PC-3 (cell line): ENCODE measurements around the gene PNP. TPM values are rescaled to one million over a fixed set of nuclear protein-coding genes. Genes with fewer than 3 reads are reported as not detected.
A peak's percentile ranks its signal among the peaks of the same experiment; 100 is the strongest.
"Not testable (repeated sequence)": the region's sequence is repeated elsewhere in the genome, so short reads cannot be mapped to it uniquely, and the experiment has no call there.

Experiments
- ATAC-seq: fragments of 200-7000 bp; cut with Tn5 transposase; 2 replicates; pipeline ENCODE4 v1.9.1; 2020; ENCODE audit warnings: mild to moderate bottlenecking, moderate library complexity
- BruUV-seq: library from RNA; stranded (reverse); fragments of 400-500 nt; replicated peaks from 2 replicates; lab custom pipeline; 2021; lab: Mats Ljungman, UMichigan
- CTCF ChIA-PET: fragments of 300-600 bp; sonication (Branson Sonifier 250); formaldehyde crosslinking; loops from one replicate; lab custom pipeline; 2022; ENCODE audit warnings: antibody characterized with exemption; lab: Charles Lee
- POLR2A ChIA-PET: fragments of 300-600 bp; sonication (Branson Sonifier 250); formaldehyde crosslinking; loops from one replicate; lab custom pipeline; 2022; ENCODE audit warnings: antibody characterized with exemption; ENCODE audit not compliant: unreplicated experiment; lab: Charles Lee
- DNase-seq: peaks from one replicate; pipeline ENCODE4 v3.0.0-alpha.2; 2015
- H2AFZ ChIP-seq: fragments of 300-600 bp; sonication (generic); 2 replicates; pipeline ENCODE4 v1.6.0; 2016; ENCODE audit warnings: antibody characterized with exemption, low read length
- H3F3A ChIP-seq: fragments of 300-600 bp; sonication (generic); one replicate; pipeline ENCODE4 v1.6.0; 2017; ENCODE audit warnings: antibody characterized with exemption, low read length, control low read depth, mild to moderate bottlenecking; ENCODE audit not compliant: unreplicated experiment
- H3K27ac ChIP-seq: fragments of 300-600 bp; sonication (generic); 2 replicates; pipeline ENCODE4 v1.5.1; 2016; ENCODE audit warnings: mild to moderate bottlenecking, low read length
- H3K27me3 ChIP-seq: fragments of 300-600 bp; sonication (generic); 2 replicates; pipeline ENCODE4 v1.6.1; 2016; ENCODE audit warnings: low read length, mixed read lengths
- H3K36me3 ChIP-seq: fragments of 300-600 bp; sonication (generic); 2 replicates; pipeline ENCODE4 v1.6.1; 2016; ENCODE audit warnings: low read depth, mixed run types, low read length, mixed read lengths
- H3K4me1 ChIP-seq: fragments of 300-600 bp; sonication (generic); 2 replicates; pipeline ENCODE4 v1.5.1; 2016; ENCODE audit warnings: low read length; ENCODE audit not compliant: insufficient read depth
- H3K4me2 ChIP-seq: fragments of 300-600 bp; sonication (generic); 2 replicates; pipeline ENCODE4 v1.6.0; 2016; ENCODE audit warnings: low read length
- H3K4me3 ChIP-seq: fragments of 300-600 bp; sonication (generic); 2 replicates; pipeline ENCODE4 v1.5.1; 2016; ENCODE audit warnings: mild to moderate bottlenecking, low read length, mixed read lengths
- H3K79me2 ChIP-seq: fragments of 300-600 bp; sonication (generic); 2 replicates; pipeline ENCODE4 v1.6.1; 2017; ENCODE audit warnings: low read length, mixed read lengths
- H3K9ac ChIP-seq: fragments of 300-600 bp; sonication (generic); 2 replicates; pipeline ENCODE4 v1.6.0; 2016; ENCODE audit warnings: mild to moderate bottlenecking, low read length
- H3K9me2 ChIP-seq: fragments of 300-600 bp; sonication (generic); replicated peaks from 2 replicates; pipeline ENCODE4 v1.6.1; 2016; ENCODE audit warnings: mixed run types, low read length, mixed read lengths
- H3K9me3 ChIP-seq: fragments of 300-600 bp; sonication (generic); 2 replicates; pipeline ENCODE4 v1.6.1; 2016; ENCODE audit warnings: low read length, mixed read lengths
- H4K20me1 ChIP-seq: fragments of 300-600 bp; sonication (generic); 2 replicates; pipeline ENCODE4 v1.6.1; 2016; ENCODE audit warnings: low read length, mixed read lengths
- EZH2 ChIP-seq: fragments of 300-600 bp; sonication (generic); IDR thresholded peaks from one replicate; pipeline ENCODE4 v1.6.1; 2017; ENCODE audit warnings: antibody characterized with exemption, mild to moderate bottlenecking, low read length; ENCODE audit not compliant: unreplicated experiment
- EZH2phosphoT487 ChIP-seq: fragments of 300-600 bp; sonication (generic); IDR thresholded peaks from 2 replicates; pipeline ENCODE4 v1.6.1; 2018; ENCODE audit warnings: mild to moderate bottlenecking, antibody characterized with exemption, low read length, borderline replicate concordance
- intact Hi-C: fragments of 100-400 bp; cut with micrococcal nuclease; formaldehyde crosslinking; loops from 2 replicates; pipeline ENCODE4 v1.9.0; 2023
- total RNA-seq: library from RNA; depleted of rRNA; stranded (reverse); fragments of >200 nt; gene quantifications from 2 replicates; pipeline ENCODE4 v1.2.3, GENCODE V29; 2014
- TF ChIP-seq, protein P1 (sequence below): fragments of 300-600 bp; sonication (generic); conservative IDR thresholded peaks from 2 replicates; pipeline ENCODE4 v1.5.1; 2017; ENCODE audit warnings: antibody characterized with exemption, low read depth, mild to moderate bottlenecking, low read length

PNP gene
- total RNA-seq, 1 experiment from 2014 or later, result 118 TPM

GRCh38 chr14:20446889-20447288 lies 22.3 kb upstream of the PNP start:
- no peak for ATAC-seq
- Histone ChIP-seq H3K36me3 (peaks cover 58% of the 10 kb centered on the region), H3K9ac (no peak overlapping the region), H3K79me2 (no peaks in the 10 kb centered on the region), H3K4me3 (no peak overlapping the region), H4K20me1 (no peaks in the 10 kb centered on the region), H3F3A (no peaks in the 10 kb centered on the region), H3K27me3 (no peaks in the 10 kb centered on the region), H3K9me3 (no peaks in the 10 kb centered on the region), H3K4me2 (no peak overlapping the region), H3K4me1 (no peaks in the 10 kb centered on the region), H3K9me2 (no peaks in the 10 kb centered on the region), H3K27ac (no peak overlapping the region), H2AFZ (no peak overlapping the region)
- DNase-seq, result no peak
- POLR2A ChIA-PET, result no interaction called here
- TF ChIP-seq EZH2 (no peak), EZH2phosphoT487 (no peak)
- TF ChIP-seq, protein P1, sequence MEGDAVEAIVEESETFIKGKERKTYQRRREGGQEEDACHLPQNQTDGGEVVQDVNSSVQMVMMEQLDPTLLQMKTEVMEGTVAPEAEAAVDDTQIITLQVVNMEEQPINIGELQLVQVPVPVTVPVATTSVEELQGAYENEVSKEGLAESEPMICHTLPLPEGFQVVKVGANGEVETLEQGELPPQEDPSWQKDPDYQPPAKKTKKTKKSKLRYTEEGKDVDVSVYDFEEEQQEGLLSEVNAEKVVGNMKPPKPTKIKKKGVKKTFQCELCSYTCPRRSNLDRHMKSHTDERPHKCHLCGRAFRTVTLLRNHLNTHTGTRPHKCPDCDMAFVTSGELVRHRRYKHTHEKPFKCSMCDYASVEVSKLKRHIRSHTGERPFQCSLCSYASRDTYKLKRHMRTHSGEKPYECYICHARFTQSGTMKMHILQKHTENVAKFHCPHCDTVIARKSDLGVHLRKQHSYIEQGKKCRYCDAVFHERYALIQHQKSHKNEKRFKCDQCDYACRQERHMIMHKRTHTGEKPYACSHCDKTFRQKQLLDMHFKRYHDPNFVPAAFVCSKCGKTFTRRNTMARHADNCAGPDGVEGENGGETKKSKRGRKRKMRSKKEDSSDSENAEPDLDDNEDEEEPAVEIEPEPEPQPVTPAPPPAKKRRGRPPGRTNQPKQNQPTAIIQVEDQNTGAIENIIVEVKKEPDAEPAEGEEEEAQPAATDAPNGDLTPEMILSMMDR, result no peak
- CTCF ChIA-PET, result no interaction called here
- no TSS peak for BruUV-seq
- intact Hi-C loops, result no loop called here

DNA sequence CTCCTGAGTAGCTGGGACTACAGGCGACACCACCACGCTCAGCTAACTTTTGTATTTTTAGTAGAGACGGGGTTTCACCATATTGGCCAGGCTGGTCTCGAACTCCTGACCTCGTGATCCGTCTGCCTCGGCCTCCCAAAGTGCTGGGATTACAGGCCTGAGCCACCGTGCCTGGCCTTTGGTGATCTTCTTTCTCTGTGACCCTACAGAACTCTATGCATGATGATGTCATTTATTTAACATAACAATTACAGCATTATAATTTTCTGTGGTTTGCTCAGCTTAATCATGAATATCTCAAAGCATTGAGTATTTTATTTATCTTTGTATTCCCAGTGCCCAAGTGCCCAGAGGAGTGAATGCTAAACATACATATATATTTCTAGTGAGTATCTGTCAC lies 16.4 kb upstream of the PNP start:
- H3K27ac ChIP-seq, H2AFZ ChIP-seq, intact Hi-C loops, DNase-seq, ATAC-seq, H4K20me1 ChIP-seq, CTCF ChIA-PET, H3K4me3 ChIP-seq, H3K9ac ChIP-seq, H3K9me2 ChIP-seq, H3K9me3 ChIP-seq, H3F3A ChIP-seq, H3K4me2 ChIP-seq, POLR2A ChIA-PET, H3K27me3 ChIP-seq: not testable (repeated sequence)
- peaks cover 12% of the 10 kb centered on the region for H3K4me1 ChIP-seq
- peaks cover 53% of the 10 kb centered on the region for H3K36me3 ChIP-seq
- peaks cover 50% of the 10 kb centered on the region for H3K79me2 ChIP-seq
- TSS peak; percentile 3 for BruUV-seq

DNA sequence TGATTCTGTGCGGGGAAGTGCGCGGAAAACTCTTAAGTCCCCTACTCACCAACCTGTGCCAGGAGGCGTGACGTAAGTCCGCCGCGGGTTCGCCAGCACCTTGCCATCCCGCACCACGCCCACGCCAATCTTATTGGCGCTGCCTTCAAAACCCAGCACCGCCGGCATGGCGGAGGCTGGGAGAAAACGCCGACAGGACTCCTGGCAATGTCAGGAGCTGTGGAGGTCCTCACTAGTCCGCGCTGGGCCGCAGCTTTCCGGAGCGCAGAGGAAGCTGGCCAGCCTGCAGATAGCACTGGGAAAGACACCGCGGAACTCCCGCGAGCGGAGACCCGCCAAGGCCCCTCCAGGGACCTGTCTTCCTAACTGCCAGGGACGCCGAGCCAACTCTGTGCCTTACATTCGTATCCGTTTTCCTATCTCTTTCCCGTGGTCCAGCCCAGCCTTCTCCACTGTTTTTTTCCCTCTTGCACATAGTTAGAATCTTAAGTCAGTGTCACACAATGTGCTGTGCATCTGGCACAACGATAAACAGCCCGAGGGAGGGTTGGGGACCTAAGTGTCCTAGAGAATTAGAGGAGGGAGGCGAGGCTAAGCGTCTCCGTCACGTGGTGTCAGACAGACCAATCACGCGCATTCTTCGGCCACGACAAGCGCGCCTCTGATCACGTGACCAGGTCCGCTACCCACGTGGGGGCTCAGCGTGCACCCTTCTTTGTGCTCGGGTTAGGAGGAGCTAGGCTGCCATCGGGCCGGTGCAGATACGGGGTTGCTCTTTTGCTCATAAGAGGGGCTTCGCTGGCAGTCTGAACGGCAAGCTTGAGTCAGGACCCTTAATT lies 14.5 kb upstream of the PNP start, which contains the start of the genes APEX1 and OSGEP:
APEX1 (plus strand) TSS at position 711 of the 839 bp plus-strand sequence. CDS start 420 bp downstream, outside the sequence.
OSGEP (minus strand) TSS at position 297 of the 839 bp plus-strand sequence; CDS start at position 168, 129 bp downstream.
- peak; percentile 86 for ATAC-seq
- no TSS peak for BruUV-seq
- Histone ChIP-seq H3K27ac (peak within 1 kb of the TSS; percentile 93), H3K9me2 (no peaks in the 10 kb centered on the region), H3K36me3 (peaks cover 46% of the 10 kb centered on the region), H3K4me3 (peak within 1 kb of the TSS; percentile 82), H3K79me2 (peaks cover 62% of the 10 kb centered on the region), H3K4me2 (peak within 1 kb of the TSS; percentile 96), H3K4me1 (peaks cover 14% of the 10 kb centered on the region), H3K9ac (peak within 1 kb of the TSS; percentile 87), H3K27me3 (no peaks in the 10 kb centered on the region), H2AFZ (peak within 1 kb of the TSS; percentile 80), H4K20me1 (0 out of 2 replicates have a peak, but pooled peaks cover 6% of the 10 kb centered on the region), H3F3A (no peaks in the 10 kb centered on the region), H3K9me3 (no peaks in the 10 kb centered on the region)
- ChIA-PET CTCF (interaction anchor here (0.6 to 1.6 kb wide), 3 partner anchors 39 to 111 kb away, joined by 3 to 11 read pairs (median 3); partner anchors contain the start of genes PARP2 and TEP1), POLR2A (interaction anchor here (0.6 to 1.9 kb wide), 4 partner anchors 37 to 112 kb away, joined by 3 to 18 read pairs (median 4); partner anchors contain the start of genes PARP2 and TEP1)
- TF ChIP-seq, protein P1, result no peak
- TF ChIP-seq EZH2 (no peak), EZH2phosphoT487 (no peak)
- peak; percentile 99 for DNase-seq
- intact Hi-C loops, result loop anchor here (1.0 kb wide), 5 partner anchors 41 to 159 kb away; partner anchors contain the start of genes PARP2 and TEP1
